Right lobe of liver (tissue), 4 donors: ENCODE results near the gene NMRAL1.

ENCODE experiments used
- CTCF ChIP-seq, 4 donors: fragments of 200-600 bp in 3 of 4; fragments of 450-650 bp in 1 of 4; IDR thresholded peaks; one replicate each; pipeline versions ENCODE4 v1.5.1 to v1.8.0; 2016 to 2022; ENCODE audit warnings: antibody characterized with exemption in 4 of 4, mild to moderate bottlenecking in 2 of 4
- POLR2A ChIP-seq: fragments of 450-650 bp; IDR thresholded peaks from one replicate; pipeline ENCODE4 v1.6.1; 2017; ENCODE audit warnings: antibody characterized with exemption, mild to moderate bottlenecking
- donor health status: DM: no; HTN: no; CAD: no.
- donor health status: DM: no; HTN: no; CAD: no.
- donor health status: DM: no; HTN: yes; CAD: no.

GRCh38 chr16:4471869-4472268, 2.6 kb downstream of the NMRAL1 start:
- TF ChIP-seq CTCF (IDR thresholded peaks at IDR 0.05) (no peak), POLR2A (no peak)
